ENCODE data around the gene IRF9.
A peak's percentile ranks its signal among the peaks of the same experiment; 100 is the strongest.
"Not testable (repeated sequence)": the region's sequence is repeated elsewhere in the genome, so short reads cannot be mapped to it uniquely, and the experiment has no call there.

The IRF9 gene

GRCh38 chr14:24195186-24196070 lies 34.4 kb downstream of the IRF9 start, which contains the start of gene TM9SF1:
TM9SF1 (minus strand) TSS chr14:24195441; CDS start chr14:24195019, 422 bp downstream.
- peak; percentile 91 for DNase-seq (ENCODE audit: low spot score)

- DNase-seq (ENCODE audit: low spot score) = peak; percentile 46
These were observed 35.3 kb downstream of the IRF9 start for GRCh38 chr14:24196071-24197055.

DNA sequence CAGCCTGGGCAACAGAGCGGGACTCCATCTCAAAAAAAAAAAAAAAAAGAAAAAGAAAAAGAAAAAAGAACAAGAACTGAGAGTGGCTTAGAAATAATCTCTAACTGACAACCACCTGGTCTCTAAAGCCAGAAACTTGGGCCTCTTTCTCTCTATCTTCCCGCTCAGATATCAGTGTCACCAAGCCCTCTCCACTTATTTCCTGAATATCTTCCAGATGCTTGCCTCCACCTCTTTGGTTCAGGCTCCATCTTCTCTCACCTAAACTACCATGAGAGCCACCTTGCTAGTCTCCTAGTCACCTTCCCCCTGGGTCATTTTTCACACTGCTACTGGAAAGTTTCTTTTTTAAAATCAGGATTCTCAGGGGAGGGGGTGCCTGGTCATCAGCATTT lies 36.0 kb downstream of the IRF9 start:
- no peak for DNase-seq (ENCODE audit: low spot score)

GRCh38 chr14:24198814-24199524 lies 37.9 kb downstream of the IRF9 start:
- DNase-seq (ENCODE audit: low spot score) = no peak

DNA sequence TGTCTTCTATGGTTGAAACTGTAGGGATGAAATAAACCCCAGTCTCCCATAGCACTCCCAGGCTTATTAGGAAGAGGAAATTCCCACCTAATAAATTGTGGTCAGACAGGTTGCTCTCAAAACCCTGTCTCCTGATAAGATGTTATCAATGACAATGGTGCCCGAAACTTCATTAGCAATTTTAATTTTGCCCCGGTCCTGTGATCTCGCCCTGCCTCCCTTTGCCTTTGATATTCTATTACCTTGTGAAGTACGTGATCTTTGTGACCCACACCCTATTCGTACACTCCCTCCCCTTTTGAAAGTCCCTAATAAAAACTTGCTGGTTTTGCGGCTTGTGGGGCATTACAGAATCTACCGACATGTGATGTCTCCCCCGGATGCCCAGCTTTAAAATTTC lies 41.5 kb downstream of the IRF9 start:
- not testable (repeated sequence) for DNase-seq (ENCODE audit: low spot score)

GRCh38 chr14:24203249-24203886 lies 42.3 kb downstream of the IRF9 start:
- DNase-seq (ENCODE audit: low spot score) = not testable (repeated sequence)

GRCh38 chr14:24204163-24205146 lies 43.4 kb downstream of the IRF9 start:
- no peak for DNase-seq (ENCODE audit: low spot score)

GRCh38 chr14:24206260-24207103 lies 45.4 kb downstream of the IRF9 start:
- DNase-seq (ENCODE audit: low spot score) = no peak

GRCh38 chr14:24207104-24207551 lies 46.1 kb downstream of the IRF9 start:
- no peak for DNase-seq (ENCODE audit: low spot score)

GRCh38 chr14:24207625-24208024 lies 46.6 kb downstream of the IRF9 start:
- no peak for DNase-seq (ENCODE audit: low spot score)

GRCh38 chr14:24211311-24211710 lies 50.2 kb downstream of the IRF9 start:
- DNase-seq (ENCODE audit: low spot score) = no peak

DNA sequence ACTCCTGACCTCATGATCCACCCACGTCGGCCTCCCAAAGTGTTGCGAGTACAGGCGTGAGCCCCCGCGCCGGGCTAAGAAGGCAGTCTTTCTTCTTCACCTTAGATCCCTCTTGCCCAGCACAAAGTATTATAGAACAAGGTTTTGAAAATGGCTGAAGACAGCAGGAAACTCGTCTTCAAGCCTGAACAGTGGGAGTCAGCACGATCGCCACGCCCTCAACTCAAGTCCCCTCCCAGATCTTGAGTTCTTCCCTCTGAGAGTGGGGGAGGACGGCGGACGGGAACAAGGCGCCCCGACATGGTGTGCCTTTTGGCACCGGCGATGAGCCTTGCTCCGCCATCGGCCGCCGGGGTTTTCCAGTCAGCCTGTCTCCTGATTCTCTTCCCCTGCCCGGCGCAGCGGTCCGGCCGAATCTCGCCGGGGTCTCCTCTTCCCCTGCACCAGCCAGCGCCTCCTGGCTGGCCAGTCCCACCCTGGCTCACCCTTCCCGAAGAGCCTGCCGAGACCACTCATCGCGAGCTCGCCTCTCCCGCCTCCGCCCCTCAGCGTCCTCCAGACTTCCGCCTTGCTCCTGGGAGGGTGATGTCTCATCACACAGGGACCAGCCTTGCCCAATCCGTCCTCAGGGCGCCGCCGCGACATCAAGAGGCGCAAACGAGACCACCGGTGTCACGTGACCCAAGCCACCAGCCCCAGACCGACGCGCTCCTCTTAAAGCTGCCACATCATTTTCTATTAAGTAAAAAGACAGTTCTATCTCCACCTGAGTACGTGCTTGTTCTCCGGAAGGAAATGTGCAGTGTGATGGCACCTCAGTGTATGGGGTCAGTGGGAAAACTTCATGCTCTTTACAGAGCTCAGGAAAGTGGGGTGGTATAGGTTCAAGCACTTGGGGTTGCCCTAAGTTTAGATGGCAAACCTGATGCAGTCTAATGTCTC lies 52.1 kb downstream of the IRF9 start, which contains the start of gene CHMP4A:
TSS of gene CHMP4A (minus strand) at position 565 of the 942 bp plus-strand sequence. CDS start at position 516, 49 bp downstream.
- peak; percentile 99 for DNase-seq (ENCODE audit: low spot score)

DNA sequence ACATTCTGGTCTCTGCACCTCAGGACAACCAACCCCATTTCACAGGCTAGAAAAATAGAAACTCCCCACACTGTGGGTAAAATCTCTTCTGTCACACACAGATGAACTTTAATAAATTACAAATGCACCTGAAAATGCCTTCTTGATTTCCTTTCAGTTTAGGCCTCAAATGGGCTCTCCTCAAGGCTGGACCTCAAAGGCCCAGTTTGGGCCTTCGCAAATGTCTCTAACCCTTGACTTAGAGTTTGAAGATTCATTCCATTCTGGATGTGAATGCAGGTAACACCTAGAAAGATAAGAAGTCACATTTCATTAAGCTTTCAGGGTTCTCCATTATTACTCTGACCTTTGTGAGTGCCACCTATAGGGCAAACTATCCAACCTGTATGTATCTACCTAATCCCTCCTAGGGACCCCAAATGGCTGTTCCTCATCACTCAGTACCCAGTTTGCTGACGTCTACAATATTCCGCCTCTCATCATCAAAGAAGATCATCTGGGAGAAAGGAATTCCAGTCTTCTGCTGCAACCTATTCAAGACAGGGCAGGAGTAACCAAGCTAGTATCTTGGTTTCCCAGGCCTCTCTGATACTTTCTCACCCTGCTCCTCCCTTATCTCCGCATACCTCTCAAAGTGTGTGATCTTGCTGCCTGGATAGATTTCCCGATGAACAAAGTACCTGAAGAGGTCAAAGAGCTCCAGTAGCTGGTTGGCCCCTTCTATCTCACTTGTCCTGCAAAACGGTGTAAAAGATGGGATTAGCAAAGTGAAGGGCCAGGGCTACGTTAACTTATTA lies 53.0 kb downstream of the IRF9 start:
- DNase-seq (ENCODE audit: low spot score) = no peak

- peak; percentile 87 for DNase-seq (ENCODE audit: low spot score)
These were observed 54.7 kb downstream of the IRF9 start, which contains the start of gene MDP1 for GRCh38 chr14:24215495-24216344. MDP1 (minus strand) TSS chr14:24216066; CDS start chr14:24215955, 111 bp downstream.

Measured in kidney tubule cell (primary cell).